ENCODE measurements around the gene WDR72.
"Not testable (repeated sequence)": the region's sequence is repeated elsewhere in the genome, so short reads cannot be mapped to it uniquely, and the experiment has no call there.

Gene WDR72

DNA sequence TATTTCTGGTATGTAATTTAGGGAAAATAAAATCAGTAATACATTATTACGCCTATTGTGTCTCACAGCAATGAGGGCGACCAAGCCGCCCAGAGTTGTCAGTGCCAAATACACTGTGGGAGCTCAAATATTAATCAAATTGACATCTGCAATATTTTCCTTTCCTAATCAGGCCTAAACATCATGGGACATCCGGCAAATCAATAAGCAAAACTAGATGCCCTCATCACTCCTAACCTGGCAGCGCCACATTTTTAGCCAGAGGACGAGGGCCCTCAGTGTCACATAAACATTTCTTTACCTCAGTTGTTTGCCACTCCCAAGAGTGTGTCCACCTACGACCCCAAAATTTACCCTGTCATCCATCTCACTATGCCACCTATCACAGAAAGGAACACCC is 64.1 kb downstream of the WDR72 start:
- DNase-seq, result no peak

DNA sequence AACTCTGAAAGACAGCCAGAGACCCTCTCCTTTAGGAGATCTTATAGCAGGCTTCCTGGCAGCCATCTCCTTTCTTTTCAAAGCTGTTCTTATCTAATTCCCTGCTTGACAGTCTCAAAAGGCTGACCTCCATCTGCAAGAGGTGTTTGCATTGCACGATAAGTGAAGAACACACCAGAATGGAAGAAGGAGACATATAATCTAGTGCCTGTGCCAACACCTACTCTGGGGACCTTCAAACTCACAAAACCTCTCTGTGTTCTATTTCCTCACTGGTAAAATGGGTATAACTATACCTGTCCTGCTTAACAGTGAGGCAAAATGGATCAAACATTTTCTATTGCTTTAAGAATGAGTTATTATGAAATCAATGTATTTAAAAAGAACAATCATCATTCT is 65.0 kb downstream of the WDR72 start:
- no peak for DNase-seq

DNA sequence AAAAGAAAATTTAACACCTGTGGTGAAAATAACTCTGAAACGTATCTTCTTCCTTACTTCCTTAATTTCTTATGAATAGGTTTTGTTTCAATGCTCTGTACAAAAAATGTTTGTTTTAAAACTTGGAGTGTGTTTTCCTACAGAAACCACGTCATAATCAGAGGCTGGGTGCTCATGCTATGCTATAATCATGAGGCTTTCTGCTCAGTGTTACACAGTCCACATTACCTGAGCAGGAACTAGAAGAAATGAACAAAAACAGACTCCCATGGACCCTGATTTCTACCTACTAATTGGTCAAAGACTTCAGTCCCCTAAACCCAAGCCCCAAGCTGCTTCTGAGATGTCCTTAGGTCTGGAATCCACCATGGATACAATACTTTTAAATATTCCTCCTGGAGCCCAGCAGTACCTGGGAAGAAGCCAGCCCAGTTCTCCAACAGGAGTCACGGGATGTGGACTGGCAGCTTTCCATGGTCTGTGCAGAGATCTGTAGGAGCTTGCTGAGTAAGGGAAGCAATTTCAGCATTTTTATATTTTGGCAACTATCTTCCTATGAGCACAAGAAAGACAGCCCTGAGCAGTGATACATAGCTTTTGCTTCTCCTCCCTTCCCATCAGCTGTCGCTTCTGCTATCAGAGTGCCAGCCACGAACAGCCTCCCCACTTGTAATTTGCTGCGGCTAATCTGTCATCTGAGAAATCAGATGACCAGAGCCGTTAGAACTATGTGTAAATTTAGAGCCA is 65.6 kb downstream of the WDR72 start:
- no peak for DNase-seq

DNA sequence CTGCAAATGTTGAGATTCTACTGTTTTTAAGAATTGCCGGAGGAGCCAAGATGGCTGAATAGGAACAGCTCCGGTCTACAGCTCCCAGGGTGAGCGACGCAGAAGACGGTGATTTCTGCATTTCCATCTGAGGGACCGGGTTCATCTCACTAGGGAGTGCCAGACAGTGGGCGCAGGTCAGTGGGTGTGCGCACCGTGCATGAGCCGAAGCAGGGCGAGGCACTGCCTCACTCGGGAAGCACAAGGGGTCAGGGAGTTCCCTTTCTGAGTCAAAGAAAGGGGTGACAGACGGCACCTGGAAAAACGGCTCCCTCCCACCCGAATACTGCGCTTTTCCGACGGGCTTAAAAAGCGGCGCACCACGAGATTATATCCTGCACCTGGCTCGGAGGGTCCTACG is 75.3 kb downstream of the WDR72 start:
- not testable (repeated sequence) for DNase-seq

DNA sequence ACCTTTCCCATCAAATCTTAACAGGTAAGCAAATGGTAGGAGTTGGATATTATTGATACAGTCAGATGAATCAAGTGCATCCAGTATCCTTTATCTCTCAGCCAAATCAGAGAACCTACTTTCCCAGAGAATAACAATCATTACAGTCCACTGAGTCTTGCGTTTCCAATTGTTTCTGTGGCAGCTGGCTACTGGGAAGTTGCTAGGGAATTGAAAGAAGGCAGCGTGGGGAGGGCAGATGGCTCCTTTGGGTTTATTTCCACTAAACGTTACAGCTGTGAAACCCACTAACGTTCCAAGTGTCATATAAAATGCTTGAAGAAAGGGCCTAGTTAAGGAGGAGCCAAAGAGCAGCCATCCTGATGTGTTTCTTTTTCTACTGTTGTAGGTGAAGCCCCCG is 78.4 kb downstream of the WDR72 start:
- DNase-seq, result no peak

DNA sequence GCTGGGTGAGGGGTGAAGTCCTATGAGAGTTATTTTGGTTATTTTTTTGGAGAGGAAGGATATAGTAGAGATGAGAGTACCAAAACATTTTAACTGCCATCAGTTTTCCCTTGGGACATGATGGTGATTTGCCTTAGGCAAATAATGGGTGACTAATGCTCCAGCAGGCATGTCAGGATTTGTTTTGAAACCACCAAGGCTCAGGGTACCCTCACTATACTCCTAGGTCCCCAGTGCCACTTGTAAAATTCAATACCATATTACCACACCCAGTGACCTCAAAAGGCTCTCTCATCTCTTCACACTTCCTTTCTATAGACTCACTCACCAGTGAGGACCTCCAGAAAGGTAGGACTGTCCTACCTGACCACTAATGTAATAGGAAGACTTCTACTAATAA is 83.6 kb downstream of the WDR72 start:
- no peak for DNase-seq

DNA sequence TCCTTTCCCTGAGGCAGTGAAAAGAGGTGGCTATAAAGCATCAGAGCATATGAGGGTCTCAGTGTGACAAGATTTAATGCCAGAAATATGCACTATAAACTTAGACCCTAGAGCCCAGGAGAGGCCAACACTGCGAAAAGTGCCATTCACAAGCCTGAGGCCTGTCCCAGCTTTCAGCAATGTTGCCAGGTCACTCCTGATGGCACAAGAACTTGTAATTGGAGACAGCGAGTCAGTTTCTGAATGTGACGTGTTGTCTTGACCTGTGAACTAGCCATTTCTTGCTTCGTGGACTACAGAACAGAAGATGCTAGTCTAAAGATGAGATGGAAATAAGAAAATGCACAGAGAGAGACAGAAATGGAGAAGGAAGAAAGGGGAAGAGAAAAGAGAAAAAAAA is 87.9 kb downstream of the WDR72 start:
- no peak for DNase-seq

DNA sequence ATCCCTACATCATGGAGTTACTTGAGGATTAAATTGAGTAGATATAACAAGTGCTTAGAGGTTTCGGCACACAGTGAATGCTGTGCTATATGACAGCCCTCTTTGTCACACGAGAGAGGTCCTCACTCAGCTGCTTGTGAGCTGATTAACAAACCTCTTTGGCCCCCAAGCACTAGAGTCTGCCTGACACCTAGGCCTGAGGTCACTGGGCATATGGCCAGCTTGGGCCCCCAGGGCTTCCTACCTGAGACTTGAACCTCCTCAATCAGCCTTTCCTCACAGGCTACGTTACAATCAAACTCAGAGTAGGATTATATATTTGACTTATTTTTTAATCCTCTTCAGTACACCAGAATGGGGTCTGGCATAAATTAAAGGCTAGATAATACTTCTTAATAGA is 88.8 kb downstream of the WDR72 start:
- no peak for DNase-seq

DNA sequence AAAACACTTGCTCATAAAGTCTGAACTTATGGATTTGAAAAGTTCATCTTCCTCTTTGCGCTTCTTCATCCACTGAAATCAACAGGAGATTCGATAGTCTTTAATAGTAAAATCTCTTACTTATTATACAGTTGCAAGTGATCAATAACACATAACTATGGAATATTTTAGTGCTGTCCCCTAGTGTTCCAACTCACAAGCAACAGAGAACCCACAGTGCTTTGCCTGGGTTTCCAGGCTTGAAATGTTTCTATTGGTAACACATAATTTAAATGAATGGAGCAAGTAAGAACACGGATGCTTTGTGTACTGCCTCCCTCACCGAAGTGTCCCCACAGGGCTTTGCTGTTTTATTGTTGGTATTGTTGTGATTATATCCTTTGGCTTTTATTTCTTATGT is 93.5 kb downstream of the WDR72 start:
- peak; percentile 2 for DNase-seq

DNA sequence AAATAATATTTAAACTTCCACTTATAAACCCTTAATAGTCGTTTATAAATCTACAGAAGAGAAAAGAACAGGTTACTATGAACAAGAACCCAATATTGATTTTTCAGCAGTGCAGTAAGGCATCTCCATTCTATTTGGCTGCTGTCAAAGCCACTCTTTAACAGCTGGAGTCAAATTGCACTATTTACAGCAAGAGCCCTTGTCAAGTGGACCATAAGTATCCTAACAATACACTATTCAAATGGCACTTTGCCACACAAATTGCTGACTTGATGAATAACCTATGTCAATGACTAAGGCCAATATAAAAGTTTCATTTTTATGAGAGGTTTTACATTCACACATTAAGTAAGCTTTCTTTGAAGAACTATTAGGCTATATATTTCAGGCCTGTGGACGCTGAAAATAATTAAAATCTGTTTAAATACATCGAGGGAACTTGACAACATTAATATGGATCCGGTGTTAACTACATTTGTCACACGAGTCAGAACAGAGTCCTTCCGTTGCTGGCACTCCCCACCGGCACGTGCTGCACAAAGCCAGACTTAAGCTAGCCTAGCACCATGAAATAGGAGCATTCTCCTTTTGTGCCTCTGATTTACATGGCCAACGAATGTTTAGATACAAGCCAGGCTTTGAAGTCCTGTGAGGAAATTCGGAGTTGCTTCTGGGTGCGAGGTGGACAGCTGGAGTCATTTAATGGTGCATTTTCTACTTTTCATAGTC is 100.5 kb downstream of the WDR72 start:
- DNase-seq, result peak; percentile 88

DNA sequence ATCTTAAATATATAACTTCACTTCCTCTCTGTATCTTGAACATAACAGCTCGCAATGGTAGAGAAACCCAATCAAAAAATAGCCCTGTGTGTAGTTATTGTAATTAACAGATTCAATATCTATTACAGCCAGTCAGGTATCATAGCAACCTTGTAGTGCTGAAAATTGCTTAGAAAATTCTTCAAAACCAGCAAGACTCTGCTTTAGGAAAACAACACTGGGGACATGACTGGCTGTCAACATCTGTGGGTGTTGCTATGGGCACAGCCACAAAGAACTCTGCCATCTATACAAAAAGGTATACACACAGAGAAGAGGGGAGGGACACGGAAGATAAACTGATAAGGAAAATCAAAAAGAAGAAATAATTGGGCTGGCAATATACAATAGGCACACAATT is 101.2 kb downstream of the WDR72 start:
- DNase-seq, result peak; percentile 76

DNA sequence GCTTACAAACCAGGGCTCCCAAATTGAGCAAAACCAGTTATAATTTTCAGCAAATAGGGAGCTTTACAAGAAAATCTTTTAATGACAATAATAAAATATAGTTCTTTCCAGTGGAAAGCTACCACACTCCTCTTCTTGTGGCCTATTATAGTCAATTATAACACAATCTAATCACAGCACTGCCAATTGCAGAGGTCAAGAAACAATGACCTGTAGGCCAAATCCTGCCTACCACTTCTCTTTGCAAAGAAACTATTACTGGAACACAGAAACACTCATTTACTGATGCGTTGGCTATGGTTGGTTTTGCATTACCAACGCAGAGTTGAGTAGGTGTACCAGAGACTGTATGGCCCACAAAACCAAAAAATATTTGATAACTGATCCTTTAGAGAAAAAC is 110.5 kb downstream of the WDR72 start:
- no peak for DNase-seq

DNA sequence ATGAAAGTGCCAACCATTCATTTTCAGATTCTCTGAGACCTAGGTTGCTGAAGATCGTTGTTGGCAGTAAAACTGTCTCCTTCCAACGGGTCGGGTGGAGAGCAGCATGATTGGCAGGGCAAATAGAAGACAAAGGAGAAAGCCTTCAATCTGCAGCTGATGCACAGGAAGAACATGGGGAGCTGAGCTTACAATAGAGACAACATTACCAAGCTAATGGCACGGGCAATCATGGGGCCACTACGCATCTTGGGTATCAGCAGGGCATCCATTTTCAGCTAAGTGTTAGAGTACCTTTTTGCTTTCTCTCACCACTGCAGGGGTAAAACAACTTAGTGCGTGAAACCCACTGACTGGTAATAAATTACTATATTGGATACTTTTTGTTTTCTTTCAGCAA is 114.8 kb downstream of the WDR72 start:
- DNase-seq, result no peak

DNA sequence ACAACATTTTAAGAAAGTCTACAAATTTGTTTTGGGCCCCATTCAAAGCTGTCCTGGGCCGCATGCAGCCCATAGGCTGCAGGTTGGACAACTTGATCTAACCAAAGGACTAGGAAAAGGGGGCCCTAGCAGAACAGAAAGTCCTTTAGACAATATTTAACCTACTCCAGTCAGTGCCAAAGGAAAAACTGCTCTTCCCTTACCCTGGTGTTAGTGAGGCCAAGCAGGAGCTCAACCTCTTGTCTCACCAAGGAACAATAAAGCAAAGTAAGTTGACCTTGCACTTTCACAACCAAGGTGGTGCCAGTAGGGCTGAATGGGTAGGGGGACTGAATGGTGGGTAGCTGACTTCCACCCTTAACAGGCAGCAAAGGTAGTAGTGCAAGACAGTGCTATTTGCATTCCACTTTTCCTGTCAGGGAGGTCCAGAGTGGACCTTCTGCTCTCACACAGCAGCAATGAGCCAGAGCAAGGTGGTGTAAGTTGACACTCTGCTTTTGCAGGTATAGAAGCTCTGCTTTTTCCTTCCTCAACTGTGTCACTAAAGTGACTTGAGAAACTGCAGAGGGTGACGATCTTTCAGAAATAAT is 124.9 kb downstream of the WDR72 start:
- no peak for DNase-seq

DNA sequence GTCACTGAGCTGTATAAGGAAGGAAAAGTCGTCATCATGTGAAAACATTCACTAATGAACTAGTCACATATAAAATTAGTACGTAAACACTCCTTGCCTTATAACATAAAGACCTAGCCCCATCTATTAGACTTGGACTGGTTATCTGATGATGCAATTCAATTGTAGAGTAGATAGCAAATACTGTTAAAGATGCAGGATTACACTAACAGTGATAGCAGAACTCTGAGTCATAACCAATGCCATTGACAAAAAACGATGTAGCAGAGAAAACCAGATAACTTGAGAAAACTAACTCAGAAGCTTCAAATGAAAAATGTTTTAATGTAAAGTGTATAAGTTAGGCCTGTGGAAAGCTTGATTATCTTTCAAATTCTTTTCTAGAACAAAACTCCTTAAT is 132.2 kb downstream of the WDR72 start:
- no peak for DNase-seq

DNA sequence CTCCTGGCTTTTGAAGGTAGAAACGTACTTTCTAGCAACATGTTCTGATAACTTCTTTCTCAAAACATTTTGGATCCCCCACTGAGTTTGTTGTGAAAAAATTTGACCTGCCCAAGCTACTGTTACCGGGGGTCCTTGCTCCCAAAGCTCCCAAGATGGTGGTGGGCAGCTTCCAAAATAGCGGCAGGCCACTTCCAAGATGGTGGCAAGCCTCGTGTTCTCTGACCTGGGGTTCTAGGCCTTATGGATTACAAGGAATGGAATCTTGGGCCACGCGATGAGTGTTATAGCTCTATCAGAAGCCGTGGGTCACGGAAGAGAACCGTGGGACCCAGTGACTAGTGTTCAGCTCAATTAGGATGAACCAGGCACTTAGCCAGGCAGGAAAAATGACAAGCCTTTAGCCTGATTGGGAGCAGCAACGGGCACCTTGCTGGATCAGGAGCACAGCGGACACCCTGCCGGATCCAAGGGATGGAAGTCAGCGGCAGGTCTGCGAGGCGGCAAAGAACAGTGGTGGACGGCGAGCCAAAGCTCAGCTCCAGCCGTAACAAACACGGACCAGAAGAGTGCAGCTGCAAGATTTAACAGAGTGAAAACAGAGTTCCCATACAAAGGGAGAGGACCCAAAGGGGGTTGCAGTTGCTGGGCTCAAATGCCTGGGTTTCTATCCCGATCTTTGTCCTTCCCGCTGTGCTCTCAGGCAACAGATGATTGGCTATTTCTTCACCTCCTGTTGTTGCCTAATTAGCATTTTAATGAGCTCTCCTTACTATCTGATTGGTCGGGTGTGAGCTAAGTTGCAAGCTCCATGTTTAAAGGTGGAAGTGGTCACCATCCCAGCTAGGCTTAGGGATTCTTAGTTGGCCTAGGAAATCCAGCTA is 133.3 kb downstream of the WDR72 start:
- DNase-seq, result no peak

DNA sequence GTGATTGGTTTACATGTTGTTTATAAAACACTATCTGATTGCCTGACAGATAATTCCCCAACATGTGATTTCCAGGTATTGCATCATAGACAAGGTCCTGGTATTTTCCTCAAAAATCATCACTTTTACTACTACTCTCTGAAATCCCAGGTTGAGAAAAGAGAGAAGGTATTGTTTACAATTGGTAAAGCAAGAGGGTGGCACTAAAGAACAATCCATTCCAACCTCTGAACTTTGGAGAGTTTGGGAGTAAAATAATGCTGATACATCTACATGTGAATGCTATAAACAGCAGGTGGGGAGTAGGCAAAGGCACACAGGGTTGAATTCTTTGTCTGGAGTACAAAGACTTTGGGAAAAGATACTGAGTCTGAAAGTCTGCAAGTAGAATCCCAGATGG is 134.2 kb downstream of the WDR72 start:
- no peak for DNase-seq

DNA sequence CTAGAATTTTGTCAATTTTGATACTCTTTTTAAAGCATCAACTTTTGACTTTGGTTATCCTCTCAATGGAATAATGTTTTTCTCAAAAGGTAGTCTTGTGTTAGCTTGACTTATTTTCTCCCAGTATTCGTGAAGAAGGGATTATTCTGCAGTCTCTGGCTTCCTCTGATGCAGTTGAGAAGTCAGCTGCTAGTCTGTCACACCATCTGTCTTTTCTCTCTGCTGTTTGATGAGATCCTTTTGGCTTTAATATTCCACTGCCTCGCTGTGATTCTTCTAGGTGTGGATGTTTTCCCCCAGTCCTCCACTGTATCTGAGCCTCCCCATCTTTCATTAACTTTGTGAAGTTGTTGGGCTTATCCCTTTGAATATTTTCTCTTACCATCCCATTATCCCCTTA is 141.0 kb downstream of the WDR72 start:
- DNase-seq, result no peak

DNA sequence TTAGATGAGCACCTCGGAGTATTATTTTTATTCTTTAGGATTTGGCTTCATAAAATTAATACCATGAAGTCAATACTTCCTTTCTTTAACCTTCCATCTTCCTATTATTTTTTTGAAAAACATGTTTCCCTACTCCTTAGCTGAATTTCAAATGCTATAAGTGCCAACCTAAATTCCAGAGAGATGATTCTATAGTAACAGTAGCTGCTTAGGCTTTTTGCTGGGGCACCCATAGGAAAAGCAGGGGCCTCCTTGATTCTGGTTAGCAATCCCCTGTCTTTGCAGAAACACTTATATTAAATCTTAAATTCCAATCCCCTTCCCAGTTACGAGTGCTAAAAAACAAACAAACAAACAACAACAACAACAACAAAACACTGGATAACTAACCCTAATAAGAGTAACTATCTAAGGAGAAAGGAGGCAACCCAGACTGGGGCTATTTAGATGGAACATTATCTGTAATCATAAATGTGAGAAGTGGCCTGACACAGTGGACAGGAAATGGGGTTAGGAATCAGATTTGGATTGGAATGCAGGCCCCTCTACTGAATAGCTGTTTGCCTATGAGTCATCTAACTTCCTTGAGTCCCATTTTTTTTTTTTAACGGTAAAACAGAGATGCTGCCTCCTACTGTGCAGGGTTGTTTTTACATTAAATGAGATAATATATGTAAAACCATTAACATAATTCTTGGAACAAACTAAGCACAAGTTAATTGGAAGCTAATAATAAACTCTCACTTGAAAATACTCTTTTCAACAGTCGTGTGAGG is 148.1 kb downstream of the WDR72 start:
- DNase-seq, result no peak

DNA sequence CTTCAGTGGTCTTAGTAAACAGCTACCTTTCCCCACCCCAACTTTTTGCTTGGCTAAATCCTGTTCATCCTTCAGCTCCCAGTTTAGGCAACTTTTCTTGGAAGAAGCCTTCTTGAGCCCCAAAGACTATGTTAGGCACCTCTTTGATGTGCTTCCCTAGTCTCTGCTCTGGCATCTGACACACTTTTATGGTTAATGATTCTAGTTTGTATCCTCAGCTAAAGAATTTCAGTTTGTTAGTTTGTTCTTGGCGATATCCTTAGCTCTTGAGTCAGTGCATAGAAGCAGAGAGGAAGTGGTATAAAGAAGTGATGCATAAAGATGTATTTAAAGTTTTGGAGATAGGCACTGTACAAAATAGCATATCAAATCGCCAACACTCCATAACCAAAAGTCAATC is 168.4 kb downstream of the WDR72 start:
- no peak for DNase-seq

DNA sequence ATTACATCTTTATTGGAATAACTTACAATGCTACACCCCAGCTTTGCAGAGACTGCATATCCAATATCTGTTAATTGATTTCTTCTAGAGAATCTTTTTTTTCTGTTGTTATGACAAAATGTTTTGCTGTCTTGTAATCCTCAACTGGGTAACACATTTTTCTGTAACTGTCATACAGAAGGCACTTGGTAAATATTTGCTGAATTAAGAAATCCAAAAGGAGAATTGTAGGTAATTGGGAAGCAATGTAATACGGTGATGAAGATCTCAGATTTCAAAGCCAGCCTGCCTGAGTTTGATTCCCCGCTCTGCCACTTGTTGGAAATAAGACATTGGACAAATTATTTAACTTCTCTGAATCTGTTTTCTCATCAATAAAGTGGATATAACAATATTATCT is 169.1 kb downstream of the WDR72 start:
- DNase-seq, result no peak

DNA sequence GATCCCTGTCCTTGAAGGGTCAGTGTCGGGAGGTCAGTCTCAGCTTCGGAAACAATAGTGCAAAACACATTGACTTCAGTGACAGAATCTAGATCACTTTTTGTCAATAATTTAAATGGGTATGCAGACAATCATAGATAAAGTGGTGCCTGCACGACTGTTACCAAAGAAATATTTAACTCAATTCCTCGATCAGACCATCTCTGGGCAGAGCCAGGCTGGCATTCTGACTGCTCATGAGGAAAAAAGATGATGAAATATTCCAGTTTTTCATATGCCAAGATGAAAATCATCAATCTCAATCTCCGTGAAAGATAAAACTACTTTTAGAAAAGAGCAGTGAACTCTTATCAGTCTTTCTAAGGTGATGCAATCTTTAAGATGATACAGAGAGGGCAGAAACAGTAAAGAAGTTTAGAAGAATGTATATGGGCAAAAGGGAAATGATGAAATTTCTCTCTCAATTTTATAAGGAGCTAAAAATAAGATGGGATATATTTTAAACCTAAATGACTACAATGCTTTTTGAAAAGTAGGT is 169.9 kb downstream of the WDR72 start:
- DNase-seq, result no peak
